Measurements from ENCODE around the gene UQCRHL. TPM values are rescaled to one million over a fixed set of nuclear protein-coding genes. Genes with fewer than 3 reads are reported as not detected.
"Not testable (repeated sequence)": the region's sequence is repeated elsewhere in the genome, so short reads cannot be mapped to it uniquely, and the experiment has no call there.

UQCRHL gene
- total RNA-seq, 2 experiments from 2014 or later: 2.0 to 2.5 TPM

DNA sequence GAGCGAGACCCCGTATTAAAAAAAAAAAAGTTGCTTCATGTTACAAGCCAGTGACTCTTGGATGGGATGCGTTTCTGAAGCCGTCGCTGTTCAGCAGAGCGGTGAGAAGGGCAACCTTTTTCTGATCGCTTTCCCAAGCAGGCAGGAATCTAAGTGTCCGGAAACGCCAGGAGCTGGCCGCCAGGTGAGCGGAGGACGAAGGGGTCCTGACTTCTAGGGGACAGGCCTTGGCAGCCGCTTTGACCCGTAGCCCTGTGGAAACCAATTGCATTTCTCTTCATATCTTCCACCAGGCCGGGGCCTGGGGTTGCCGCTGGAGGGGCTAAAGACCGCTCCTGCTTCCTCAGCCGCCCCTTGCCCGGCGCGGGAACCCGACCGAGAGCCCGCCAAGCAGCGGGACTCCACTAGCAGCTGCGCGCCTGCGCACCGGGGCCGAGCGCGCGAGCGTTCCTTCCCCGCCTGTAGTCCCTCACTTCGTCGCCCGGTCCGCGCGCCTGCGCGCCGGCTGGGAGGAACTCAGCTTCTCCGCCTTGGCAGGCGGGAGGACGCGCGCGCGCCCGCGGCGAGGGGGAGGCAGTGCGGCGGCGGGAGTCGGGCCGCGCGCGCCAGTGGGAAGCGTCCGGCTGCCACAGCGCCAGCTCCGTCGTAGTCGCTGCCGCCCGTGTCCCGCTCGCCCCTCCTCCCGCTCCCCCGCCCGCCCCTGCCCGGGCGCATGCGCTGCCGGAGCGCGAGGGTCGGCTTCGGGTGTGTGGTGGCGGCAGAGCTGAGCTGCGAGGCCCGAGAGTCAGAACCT is 39.8 kb upstream of the UQCRHL start, which contains the start of gene SPEN:
Gene SPEN, plus strand, starts transcription at position 608 of the 793 bp plus-strand sequence. CDS start 361 bp downstream, outside the sequence.
- Mint-ChIP-seq H3K27ac (peak within 1 kb of the TSS; percentile 93), H3K9me3 (no peaks in the 10 kb centered on the region), H3K27me3 (no peaks in the 10 kb centered on the region), H3K36me3 (peaks cover 8% of the 10 kb centered on the region), H3K4me1 (ENCODE audit: low read depth) (peaks cover 45% of the 10 kb centered on the region), H3K4me3 (peak within 1 kb of the TSS; percentile 98)
- POLR2A ChIA-PET: interaction anchor here (0.6 to 5.2 kb wide), 12 partner anchors 10 to 229 kb away, joined by 3 to 97 read pairs (median 4); partner anchors contain the start of gene ZBTB17
- intact Hi-C loops (cut with micrococcal nuclease): loop anchor here (1.0 to 2.0 kb wide), 4 partner anchors 12 to 320 kb away; partner anchors contain the start of genes DDI2, DNAJC16 and ZBTB17
- peak; percentile 98 for DNase-seq
- CTCF ChIA-PET: interaction anchor here (0.8 to 2.6 kb wide), 5 partner anchors 10 to 160 kb away, joined by 3 to 17 read pairs (median 9); no protein-coding TSS in a partner anchor

GRCh38 chr1:15846056-15846455 is 38.6 kb upstream of the UQCRHL start:
- CTCF ChIA-PET, H3K27me3 Mint-ChIP-seq, H3K36me3 Mint-ChIP-seq, DNase-seq, H3K9me3 Mint-ChIP-seq: not testable (repeated sequence)
- peak overlapping the region; percentile 89 for H3K4me3 Mint-ChIP-seq
- POLR2A ChIA-PET: interaction anchor here (0.6 to 5.2 kb wide), 3 partner anchors 9 to 597 kb away, joined by 3 to 97 read pairs (median 68); no protein-coding TSS in a partner anchor
- peak overlapping the region; percentile 33 for H3K27ac Mint-ChIP-seq
- peaks cover 33% of the 10 kb centered on the region for H3K4me1 Mint-ChIP-seq (ENCODE audit: low read depth)
- intact Hi-C loops (cut with micrococcal nuclease): loop anchor here (2.0 kb wide), 2 partner anchors 229 to 319 kb away; partner anchors contain the start of genes DDI2 and DNAJC16

- intact Hi-C loops (cut with micrococcal nuclease): no loop called here
- no peaks in the 10 kb centered on the region for H3K9me3 Mint-ChIP-seq
- H3K27ac Mint-ChIP-seq: no peak overlapping the region
- peaks cover 21% of the 10 kb centered on the region for H3K4me1 Mint-ChIP-seq (ENCODE audit: low read depth)
- no peak overlapping the region for H3K4me3 Mint-ChIP-seq
- ChIA-PET CTCF (interaction anchor here (0.9 to 1.1 kb wide), 2 partner anchors 8 to 151 kb away, joined by 3 read pairs; no protein-coding TSS in a partner anchor), POLR2A (interaction anchor here (0.5 to 2.0 kb wide), 4 partner anchors 10 to 395 kb away, joined by 3 to 10 read pairs (median 3); no protein-coding TSS in a partner anchor)
- H3K36me3 Mint-ChIP-seq: peaks cover 5% of the 10 kb centered on the region
- H3K27me3 Mint-ChIP-seq: no peaks in the 10 kb centered on the region
- DNase-seq: no peak
These were observed 36.5 kb upstream of the UQCRHL start for GRCh38 chr1:15843826-15844572.

GRCh38 chr1:15838721-15839120 is 31.3 kb upstream of the UQCRHL start:
- H3K27me3 Mint-ChIP-seq: no peaks in the 10 kb centered on the region
- intact Hi-C loops (cut with micrococcal nuclease): no loop called here
- H3K4me1 Mint-ChIP-seq (ENCODE audit: low read depth): peaks cover 9% of the 10 kb centered on the region
- no peak overlapping the region for H3K27ac Mint-ChIP-seq
- ChIA-PET CTCF (interaction anchor here (3.6 kb wide), 1 partner anchor 10 kb away, joined by 17 read pairs; the partner anchor contains the start of gene SPEN), POLR2A (interaction anchor here (3.4 kb wide), 1 partner anchor 9 kb away, joined by 68 read pairs; the partner anchor contains the start of gene SPEN)
- no peak overlapping the region for H3K4me3 Mint-ChIP-seq
- no peaks in the 10 kb centered on the region for H3K36me3 Mint-ChIP-seq
- no peaks in the 10 kb centered on the region for H3K9me3 Mint-ChIP-seq
- DNase-seq: no peak

GRCh38 chr1:15837931-15838330 is 30.5 kb upstream of the UQCRHL start:
- Mint-ChIP-seq H3K4me1 (ENCODE audit: low read depth) (peaks cover 11% of the 10 kb centered on the region), H3K4me3 (no peak overlapping the region), H3K36me3 (no peaks in the 10 kb centered on the region), H3K27ac (no peak overlapping the region), H3K27me3 (no peaks in the 10 kb centered on the region), H3K9me3 (no peaks in the 10 kb centered on the region)
- intact Hi-C loops (cut with micrococcal nuclease): no loop called here
- POLR2A ChIA-PET: interaction anchor here (3.4 kb wide), 1 partner anchor 10 kb away, joined by 68 read pairs; the partner anchor contains the start of gene SPEN
- no peak for DNase-seq
- CTCF ChIA-PET: interaction anchor here (3.6 kb wide), 1 partner anchor 10 kb away, joined by 17 read pairs; the partner anchor contains the start of gene SPEN

DNA sequence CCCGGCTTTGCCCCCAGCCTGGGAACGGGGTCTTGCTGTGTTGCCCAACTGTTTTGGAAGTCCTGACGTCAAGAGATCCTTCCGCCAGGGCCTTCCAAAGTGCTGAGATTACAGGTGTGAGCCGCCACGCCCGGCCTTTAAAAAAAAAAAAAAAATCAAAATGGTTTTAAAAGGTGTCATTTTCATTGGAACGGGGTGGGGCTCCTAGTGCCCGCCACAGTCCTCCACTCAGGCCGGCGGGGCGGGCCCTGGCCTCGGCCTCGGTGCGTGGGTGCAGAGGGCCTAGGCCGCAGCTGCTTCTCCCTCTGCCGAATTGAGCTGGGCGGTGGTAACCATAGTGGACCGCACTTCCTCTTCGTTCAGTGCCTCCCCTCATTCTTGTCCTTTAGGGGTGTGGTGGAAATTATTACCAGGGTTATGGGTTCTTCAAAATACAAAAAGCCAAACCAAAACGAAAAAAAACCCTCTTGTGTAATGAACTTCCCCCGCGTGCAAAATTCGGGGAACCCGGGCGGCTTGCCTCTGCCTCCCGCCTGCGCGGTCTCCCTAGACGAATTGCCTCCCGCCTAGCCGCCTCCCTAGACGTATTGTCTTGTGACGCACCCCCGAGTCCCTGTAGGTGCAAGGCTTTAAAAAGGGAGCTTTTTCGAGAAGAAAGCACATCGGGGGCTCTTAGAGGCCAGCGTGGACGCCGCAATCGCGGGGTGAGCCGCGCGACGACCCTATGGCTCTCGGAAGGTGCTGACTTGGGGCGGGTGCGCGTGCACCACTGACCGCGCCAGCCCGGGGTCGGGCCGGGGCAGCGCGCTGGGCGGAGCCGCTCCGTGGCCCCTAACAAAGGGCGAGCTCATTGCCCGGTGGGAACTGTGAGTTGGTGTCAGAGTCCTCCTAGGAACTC is 29.6 kb upstream of the UQCRHL start:
- intact Hi-C loops (cut with micrococcal nuclease): no loop called here
- peak overlapping the region; percentile 96 for H3K27ac Mint-ChIP-seq
- POLR2A ChIA-PET: interaction anchor here (0.7 to 3.4 kb wide), 5 partner anchors 11 to 220 kb away, joined by 3 to 68 read pairs (median 3); partner anchors contain the start of gene SPEN
- DNase-seq: peak; percentile 82
- no peaks in the 10 kb centered on the region for H3K36me3 Mint-ChIP-seq
- no peaks in the 10 kb centered on the region for H3K27me3 Mint-ChIP-seq
- CTCF ChIA-PET: interaction anchor here (1.5 to 3.6 kb wide), 3 partner anchors 11 to 114 kb away, joined by 3 to 17 read pairs (median 3); partner anchors contain the start of gene SPEN
- peaks cover 13% of the 10 kb centered on the region for H3K4me1 Mint-ChIP-seq (ENCODE audit: low read depth)
- H3K4me3 Mint-ChIP-seq: peak overlapping the region; percentile 81
- no peaks in the 10 kb centered on the region for H3K9me3 Mint-ChIP-seq

- ChIA-PET POLR2A (interaction anchor here (0.7 to 3.4 kb wide), 5 partner anchors 11 to 220 kb away, joined by 3 to 68 read pairs (median 3); partner anchors contain the start of gene SPEN), CTCF (interaction anchor here (0.6 to 3.6 kb wide), 6 partner anchors 8 to 154 kb away, joined by 3 to 17 read pairs (median 3); partner anchors contain the start of gene SPEN)
- H3K4me3 Mint-ChIP-seq: peak overlapping the region; percentile 81
- H3K9me3 Mint-ChIP-seq; intact Hi-C loops (cut with micrococcal nuclease); H3K36me3 Mint-ChIP-seq; DNase-seq; H3K27me3 Mint-ChIP-seq: not testable (repeated sequence)
- peak overlapping the region; percentile 96 for H3K27ac Mint-ChIP-seq
- peaks cover 18% of the 10 kb centered on the region for H3K4me1 Mint-ChIP-seq (ENCODE audit: low read depth)
These were observed 29.0 kb upstream of the UQCRHL start for GRCh38 chr1:15836511-15836771.

DNA sequence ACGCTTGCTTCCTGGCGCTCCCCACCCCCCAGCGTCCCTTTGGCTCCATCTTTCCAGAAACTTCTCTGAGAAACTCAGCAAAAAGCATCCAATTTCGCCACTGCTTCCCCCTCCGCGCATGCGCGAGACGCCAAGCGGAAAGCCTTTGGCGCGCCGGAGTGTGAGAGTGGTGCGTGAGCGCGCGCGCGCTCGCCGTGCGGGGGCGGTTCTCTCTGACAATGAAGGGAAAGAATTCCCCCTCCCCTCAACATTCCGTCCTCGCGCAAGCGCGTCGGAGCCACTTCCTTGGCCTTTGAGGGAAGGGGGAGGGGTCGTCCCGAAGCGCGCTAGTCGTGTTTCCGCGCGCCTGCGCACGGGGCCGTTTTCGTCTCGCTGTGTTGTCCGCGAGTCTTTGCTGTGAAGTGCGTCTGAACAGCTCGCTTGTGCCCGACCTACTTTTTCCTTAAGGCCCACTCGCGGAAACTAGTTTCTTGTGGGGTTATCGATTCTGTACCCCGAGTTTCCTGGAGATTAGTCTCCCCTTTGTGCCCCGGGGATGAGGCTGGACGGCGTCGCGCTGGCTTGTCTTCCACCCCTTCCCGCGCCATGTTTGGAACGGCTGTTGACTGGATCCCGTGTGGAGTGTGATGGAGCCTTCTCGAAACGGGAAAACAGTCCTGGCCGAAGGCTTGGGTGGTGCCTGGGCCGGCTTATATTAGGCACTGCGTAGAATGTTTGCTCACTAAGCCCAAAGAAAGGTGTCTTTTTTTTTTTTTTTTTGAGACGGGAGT is 28.5 kb upstream of the UQCRHL start:
- DNase-seq: peak; percentile 100
- Mint-ChIP-seq H3K4me3 (peak overlapping the region; percentile 81), H3K36me3 (peaks cover 4% of the 10 kb centered on the region), H3K27ac (peak overlapping the region; percentile 96), H3K27me3 (no peaks in the 10 kb centered on the region), H3K4me1 (ENCODE audit: low read depth) (peaks cover 18% of the 10 kb centered on the region), H3K9me3 (no peaks in the 10 kb centered on the region)
- ChIA-PET CTCF (interaction anchor here (0.6 to 3.6 kb wide), 6 partner anchors 9 to 154 kb away, joined by 3 to 17 read pairs (median 3); partner anchors contain the start of gene SPEN), POLR2A (interaction anchor here (0.6 to 3.4 kb wide), 4 partner anchors 12 to 372 kb away, joined by 3 to 68 read pairs (median 3); partner anchors contain the start of gene SPEN)
- intact Hi-C loops (cut with micrococcal nuclease): loop anchor here (1.0 kb wide), 3 partner anchors 11 to 531 kb away; partner anchors contain the start of genes SPEN, SZRD1 and ZBTB17

- ChIA-PET CTCF (interaction anchor here (1.0 to 3.6 kb wide), 6 partner anchors 9 to 116 kb away, joined by 3 to 17 read pairs (median 3); partner anchors contain the start of gene SPEN), POLR2A (interaction anchor here (0.6 to 3.4 kb wide), 4 partner anchors 12 to 373 kb away, joined by 3 to 97 read pairs (median 36); partner anchors contain the start of gene SPEN)
- Mint-ChIP-seq H3K36me3 (peaks cover 4% of the 10 kb centered on the region), H3K4me3 (peak overlapping the region; percentile 81), H3K9me3 (no peaks in the 10 kb centered on the region), H3K4me1 (ENCODE audit: low read depth) (peaks cover 21% of the 10 kb centered on the region), H3K27me3 (no peaks in the 10 kb centered on the region), H3K27ac (peak overlapping the region; percentile 96)
- no peak for DNase-seq
- intact Hi-C loops (cut with micrococcal nuclease): loop anchor here (1.0 kb wide), 3 partner anchors 12 to 532 kb away; partner anchors contain the start of genes SPEN, SZRD1 and ZBTB17
These were observed 27.8 kb upstream of the UQCRHL start for GRCh38 chr1:15835205-15835740.
